ENCODE data around the gene SETD5.

- TF ChIP-seq, protein P1, sequence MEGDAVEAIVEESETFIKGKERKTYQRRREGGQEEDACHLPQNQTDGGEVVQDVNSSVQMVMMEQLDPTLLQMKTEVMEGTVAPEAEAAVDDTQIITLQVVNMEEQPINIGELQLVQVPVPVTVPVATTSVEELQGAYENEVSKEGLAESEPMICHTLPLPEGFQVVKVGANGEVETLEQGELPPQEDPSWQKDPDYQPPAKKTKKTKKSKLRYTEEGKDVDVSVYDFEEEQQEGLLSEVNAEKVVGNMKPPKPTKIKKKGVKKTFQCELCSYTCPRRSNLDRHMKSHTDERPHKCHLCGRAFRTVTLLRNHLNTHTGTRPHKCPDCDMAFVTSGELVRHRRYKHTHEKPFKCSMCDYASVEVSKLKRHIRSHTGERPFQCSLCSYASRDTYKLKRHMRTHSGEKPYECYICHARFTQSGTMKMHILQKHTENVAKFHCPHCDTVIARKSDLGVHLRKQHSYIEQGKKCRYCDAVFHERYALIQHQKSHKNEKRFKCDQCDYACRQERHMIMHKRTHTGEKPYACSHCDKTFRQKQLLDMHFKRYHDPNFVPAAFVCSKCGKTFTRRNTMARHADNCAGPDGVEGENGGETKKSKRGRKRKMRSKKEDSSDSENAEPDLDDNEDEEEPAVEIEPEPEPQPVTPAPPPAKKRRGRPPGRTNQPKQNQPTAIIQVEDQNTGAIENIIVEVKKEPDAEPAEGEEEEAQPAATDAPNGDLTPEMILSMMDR (IDR thresholded peaks at IDR 0.05), result no peak
- no peak for TF ChIP-seq EZH2 (IDR thresholded peaks at IDR 0.05; ENCODE audit: borderline replicate concordance, insufficient read depth, low read depth, low read length, poor library complexity, severe bottlenecking)
These were observed 18.1 kb upstream of the SETD5 start for GRCh38 chr3:9379327-9379726.

Measured in B cell (primary cell).